C4-2B (cell line): ENCODE measurements around the gene TXNDC12.

Experiments
- ZFX ChIP-seq: fragments of 450-650 bp; IDR thresholded peaks from 2 replicates; pipeline ENCODE4 v1.6.1; 2017
- TF ChIP-seq, protein P1 (sequence below): fragments of 450-650 bp; conservative IDR thresholded peaks from 2 replicates; pipeline ENCODE4 v1.5.1; 2017; ENCODE audit warnings: mild to moderate bottlenecking

DNA sequence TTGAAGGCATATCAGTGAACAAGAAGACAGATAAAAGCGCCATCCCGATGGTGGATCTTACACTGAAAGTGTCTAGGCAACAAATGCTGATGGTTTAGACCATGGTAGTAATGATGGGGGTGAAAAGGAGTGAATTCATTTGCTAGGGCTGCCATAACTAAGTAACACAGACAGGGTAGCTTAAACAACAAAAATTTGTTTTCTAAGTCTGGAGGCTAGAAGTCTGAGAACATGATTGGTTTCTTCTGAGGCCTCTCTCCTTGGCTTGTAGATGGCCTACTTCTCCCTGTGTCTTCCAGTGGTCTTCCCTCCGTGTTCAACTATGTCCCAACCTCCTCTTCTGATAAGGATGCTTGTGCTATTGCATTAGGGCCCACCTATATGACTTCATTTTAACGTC lies 51.1 kb downstream of the TXNDC12 start:
- TF ChIP-seq, protein P1, sequence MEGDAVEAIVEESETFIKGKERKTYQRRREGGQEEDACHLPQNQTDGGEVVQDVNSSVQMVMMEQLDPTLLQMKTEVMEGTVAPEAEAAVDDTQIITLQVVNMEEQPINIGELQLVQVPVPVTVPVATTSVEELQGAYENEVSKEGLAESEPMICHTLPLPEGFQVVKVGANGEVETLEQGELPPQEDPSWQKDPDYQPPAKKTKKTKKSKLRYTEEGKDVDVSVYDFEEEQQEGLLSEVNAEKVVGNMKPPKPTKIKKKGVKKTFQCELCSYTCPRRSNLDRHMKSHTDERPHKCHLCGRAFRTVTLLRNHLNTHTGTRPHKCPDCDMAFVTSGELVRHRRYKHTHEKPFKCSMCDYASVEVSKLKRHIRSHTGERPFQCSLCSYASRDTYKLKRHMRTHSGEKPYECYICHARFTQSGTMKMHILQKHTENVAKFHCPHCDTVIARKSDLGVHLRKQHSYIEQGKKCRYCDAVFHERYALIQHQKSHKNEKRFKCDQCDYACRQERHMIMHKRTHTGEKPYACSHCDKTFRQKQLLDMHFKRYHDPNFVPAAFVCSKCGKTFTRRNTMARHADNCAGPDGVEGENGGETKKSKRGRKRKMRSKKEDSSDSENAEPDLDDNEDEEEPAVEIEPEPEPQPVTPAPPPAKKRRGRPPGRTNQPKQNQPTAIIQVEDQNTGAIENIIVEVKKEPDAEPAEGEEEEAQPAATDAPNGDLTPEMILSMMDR, result no peak
- TF ChIP-seq ZFX, result no peak
